SK-N-MC (cell line): Measurements from ENCODE around the gene SCP2.

Experiments
- EZH2 ChIP-seq: fragments of 200-600 bp; sonication (generic); IDR thresholded peaks from one replicate; pipeline ENCODE4 v1.6.1; 2017; ENCODE audit warnings: antibody characterized with exemption
- FOXP2 ChIP-seq: optimal IDR thresholded peaks from 2 replicates; pipeline ENCODE3; 2011; ENCODE audit warnings: mild to moderate bottlenecking, moderate library complexity; ENCODE audit not compliant: insufficient read depth; ENCODE audit errors: extremely low read length, control extremely low read depth
- POLR2AphosphoS5 ChIP-seq: IDR thresholded peaks from 2 replicates; pipeline ENCODE4 v1.6.1; 2012; ENCODE audit warnings: mild to moderate bottlenecking, low read depth, low read length, borderline replicate concordance

DNA sequence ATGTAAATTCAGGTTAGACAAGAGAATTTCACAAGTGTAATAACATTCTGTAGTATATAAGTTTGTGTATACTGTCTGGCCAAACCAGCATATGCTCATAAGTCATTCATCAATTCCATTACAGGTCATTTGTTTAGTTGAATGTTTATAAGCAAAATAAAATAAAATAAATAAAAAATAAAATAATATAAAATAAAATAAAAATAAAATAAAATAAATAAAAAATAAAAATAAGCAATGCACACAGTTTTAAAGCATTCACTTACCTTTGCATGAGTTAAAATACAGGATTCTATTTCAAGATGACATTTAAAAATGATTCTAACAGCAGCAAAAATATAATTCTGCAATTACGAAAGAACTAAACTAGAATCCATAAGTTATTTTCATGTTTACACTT is 144.8 kb downstream of the SCP2 start:
- TF ChIP-seq EZH2: no peak
- no peak for TF ChIP-seq FOXP2
- no peak for TF ChIP-seq POLR2AphosphoS5
